Measurements from ENCODE around the gene ATP11C.

DNA sequence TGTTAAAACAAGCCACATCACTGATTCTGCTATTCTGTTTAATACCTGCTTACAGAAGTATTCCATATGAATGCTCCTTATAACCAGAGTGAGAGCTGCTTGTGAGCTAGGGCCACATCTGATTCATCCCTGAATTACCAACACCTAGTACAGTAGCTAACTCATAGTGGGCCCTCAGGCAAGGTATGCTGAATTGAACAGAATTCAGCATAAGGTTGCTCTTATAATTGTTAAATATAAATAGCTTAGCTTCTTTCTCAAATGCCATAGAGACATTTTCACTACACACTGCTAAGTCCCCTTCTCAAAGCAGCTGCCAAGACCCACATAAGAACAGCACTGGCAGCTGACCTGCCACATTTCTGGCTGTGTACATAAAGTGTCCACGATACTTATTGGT lies 197.9 kb downstream of the ATP11C start:
- TF ChIP-seq GTF2I (CRISPR knock-in tag; conservative IDR thresholded peaks at IDR 0.05) = no peak
- TF ChIP-seq CTCF (IDR thresholded peaks at IDR 0.05) = no peak
- no peak for TF ChIP-seq FOXJ3 (CRISPR knock-in tag; IDR thresholded peaks at IDR 0.05; ENCODE audit: borderline replicate concordance)
- no peak for TF ChIP-seq GABPB1 (CRISPR knock-in tag; IDR thresholded peaks at IDR 0.05)
- TF ChIP-seq MLX (CRISPR knock-in tag; IDR thresholded peaks at IDR 0.05) = no peak
- TF ChIP-seq ETV6 (CRISPR knock-in tag; IDR thresholded peaks at IDR 0.05) = no peak
- TF ChIP-seq JUN (CRISPR knock-in tag; IDR thresholded peaks at IDR 0.05) = no peak
- no peak for TF ChIP-seq ZNF121 (CRISPR knock-in tag; IDR thresholded peaks at IDR 0.05)
- TF ChIP-seq, protein P1, sequence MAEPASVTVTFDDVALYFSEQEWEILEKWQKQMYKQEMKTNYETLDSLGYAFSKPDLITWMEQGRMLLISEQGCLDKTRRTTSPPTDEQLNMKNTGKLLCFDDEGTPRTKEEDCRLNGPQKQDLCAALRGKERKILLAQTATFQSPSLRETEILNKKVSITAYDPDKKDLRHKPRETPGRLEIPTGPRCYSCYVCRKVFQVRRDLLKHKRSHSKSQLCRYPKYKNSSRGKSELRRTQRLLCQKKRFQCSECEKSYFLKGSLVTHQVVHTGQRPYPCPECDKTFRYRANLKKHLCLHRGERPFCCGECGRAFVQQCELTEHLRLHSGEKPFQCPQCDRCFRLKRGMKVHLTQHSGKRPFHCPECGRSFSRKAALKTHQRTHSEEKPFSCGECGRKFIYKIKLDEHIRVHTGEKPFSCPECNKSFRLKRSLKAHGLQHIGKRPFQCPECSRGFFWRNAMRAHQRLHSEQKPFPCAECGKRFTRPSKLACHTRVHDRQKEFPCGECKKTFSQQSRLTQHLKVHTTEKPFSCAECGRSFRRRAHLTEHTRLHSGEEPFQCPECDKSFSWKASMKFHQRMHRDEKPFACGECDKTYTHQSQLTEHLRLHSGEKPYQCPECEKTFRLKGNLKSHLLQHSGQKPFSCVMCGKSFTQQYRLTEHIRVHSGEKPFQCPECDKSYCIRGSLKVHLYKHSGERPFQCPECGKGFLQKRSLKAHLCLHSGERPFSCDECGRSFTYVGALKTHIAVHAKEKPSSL (CRISPR knock-in tag; conservative IDR thresholded peaks at IDR 0.05) = no peak
- TF ChIP-seq ESRRA (CRISPR knock-in tag; IDR thresholded peaks at IDR 0.05; ENCODE audit: borderline replicate concordance) = no peak

Data from WTC11 (cell line).